Stimulated activated CD8-positive, alpha-beta memory T cell treated with anti-CD3 and anti-CD28 coated beads, Interleukin-2, amount 100 ng/mL, for 48 hours (primary cell): ENCODE results near the gene CORT.
"Not testable (repeated sequence)": the region's sequence is repeated elsewhere in the genome, so short reads cannot be mapped to it uniquely, and the experiment has no call there.

Source experiments
- DNase-seq, 2 donors: peaks; one replicate each; pipeline ENCODE4 v3.0.0-alpha.2; 2020; ENCODE audit warnings: low read depth in 2 of 2

CORT gene

DNA sequence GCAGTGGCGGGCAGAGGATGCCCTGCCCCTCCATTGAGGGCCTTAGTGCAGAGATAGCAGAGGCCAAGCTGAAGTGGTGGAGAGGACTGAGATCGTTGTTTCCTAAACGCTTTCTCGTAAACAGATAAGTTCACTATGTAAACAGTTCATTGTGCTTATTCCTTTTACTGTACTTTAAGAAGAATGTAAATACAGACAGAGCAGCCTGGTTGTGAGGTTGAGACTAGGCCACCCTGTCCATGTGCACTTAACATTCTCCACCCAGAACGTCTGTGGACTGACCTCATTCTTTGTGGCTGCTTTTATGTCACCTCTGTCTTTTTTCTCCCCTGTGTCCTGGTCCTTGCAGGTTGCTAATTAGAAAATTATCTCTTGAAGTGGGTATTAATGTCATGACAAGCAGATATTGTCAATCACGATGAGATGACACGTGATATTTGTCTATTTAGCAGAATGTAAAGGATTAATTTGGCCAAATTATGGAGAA is 11.1 kb upstream of the CORT start:
- DNase-seq: no peak

DNA sequence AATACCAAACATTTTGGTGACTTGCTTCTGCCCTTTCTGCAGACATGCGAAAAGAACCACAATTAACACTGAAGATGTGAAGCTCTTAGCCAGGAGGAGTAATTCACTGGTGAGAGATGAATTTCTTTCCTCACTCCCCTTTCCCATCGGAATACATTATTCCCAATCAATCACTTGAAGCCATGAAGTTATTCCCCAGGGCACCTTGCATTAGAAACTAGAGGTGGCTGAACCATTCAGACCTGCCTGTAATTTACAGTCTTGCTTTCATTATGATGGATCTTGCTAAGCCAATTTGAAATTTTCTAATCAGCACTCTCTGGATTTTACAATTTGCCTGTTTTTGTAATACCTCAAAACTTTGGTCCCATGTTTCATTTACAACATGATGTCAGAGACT is 9.5 kb upstream of the CORT start:
- no peak for DNase-seq

DNA sequence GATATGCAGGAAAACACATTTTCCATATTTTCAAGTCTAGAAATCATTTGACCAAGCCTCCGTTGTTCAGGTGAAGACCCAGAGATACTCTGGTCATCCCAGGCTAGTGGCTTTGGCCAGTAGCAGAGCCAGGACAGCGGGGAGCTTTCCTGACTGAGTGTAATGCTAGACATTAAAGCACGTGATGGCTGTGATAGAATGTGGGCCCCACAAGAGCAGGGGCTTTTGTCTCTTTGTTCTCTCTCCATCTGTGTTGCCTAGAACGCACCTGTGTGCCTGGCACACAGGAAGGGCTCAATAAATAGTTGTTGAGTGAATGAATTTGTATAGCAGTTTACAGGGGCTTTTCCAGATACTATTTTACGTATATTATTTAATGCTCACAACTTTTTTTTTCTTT is 9.0 kb upstream of the CORT start:
- DNase-seq: no peak

DNA sequence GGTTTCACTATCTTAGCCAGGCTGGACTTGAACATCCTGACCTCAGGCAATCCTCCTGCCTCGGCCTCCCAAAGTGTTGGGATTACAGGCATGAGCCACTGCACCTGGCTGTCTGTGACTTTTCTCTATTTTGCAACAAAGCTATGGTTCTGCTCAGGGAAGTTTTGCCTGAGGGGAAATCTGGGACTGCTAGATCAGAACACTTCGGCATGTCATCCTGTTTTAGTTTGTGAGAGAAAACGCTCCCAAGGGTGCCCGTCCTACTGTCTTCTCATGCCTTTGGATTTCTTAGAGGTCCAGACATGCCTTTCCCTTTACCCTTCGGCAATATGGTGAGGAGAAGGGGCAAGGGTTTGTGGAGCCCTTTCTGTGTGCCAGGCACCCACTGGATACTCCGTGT is 5.6 kb upstream of the CORT start:
- no peak for DNase-seq

DNA sequence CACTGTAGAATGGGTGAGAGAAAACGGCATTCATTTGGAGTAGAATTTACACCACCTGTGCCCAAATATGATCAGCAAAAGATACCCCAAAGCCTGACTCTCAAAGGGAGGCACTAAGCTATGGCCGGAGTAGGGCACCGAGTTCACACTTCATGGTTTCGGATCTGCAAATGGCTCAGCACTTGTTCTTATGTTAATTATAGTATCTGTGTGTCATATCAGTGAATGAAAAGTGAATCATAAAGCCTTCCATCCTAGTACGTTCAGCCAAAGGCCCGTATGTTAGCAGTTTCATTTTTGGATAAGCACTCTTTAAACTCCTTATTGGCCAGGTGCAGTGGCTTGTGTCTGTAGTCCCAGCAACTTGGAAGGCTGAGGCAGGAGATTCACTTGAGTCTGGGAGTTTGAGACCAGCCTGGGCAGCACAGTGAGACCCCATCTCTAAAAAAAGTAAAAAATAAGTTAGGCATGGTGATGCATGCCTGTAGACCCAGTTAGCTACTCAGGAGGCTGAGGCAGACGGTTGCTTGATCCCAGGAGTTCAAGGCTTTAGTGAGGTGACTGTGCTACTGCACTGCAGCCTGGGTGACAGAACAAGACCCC is 4.9 kb upstream of the CORT start:
- DNase-seq: no peak

DNA sequence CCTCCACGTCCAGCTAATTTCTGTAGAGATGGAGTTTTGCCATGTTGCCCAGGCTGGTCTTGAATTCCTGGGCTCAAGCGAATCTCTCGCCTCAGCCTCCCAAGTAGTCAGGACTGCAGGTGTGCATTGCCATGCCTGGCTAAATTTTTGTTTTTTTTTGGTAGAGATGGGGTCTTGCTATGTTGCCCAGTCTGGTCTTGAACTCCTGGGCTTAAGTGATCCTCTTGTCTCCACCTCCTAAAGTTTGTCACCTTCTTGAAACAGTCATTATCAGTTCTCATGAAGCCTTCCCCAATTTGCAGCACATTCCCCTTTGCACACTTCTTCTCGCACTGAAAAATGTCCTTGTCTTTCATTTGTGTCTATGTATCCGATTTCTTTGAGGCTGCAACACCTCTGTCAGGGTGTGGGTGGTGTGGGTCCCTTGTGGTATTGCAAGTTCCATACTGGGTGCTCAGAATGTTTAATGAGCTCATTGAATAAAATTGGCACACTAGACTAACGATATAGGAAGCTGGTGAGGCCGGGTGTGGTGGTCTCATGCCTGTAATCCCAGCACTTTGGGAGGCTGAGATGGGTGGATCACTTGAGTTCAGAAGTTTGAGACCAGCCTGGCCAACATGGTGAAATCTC is 2.9 kb upstream of the CORT start:
- no peak for DNase-seq

DNA sequence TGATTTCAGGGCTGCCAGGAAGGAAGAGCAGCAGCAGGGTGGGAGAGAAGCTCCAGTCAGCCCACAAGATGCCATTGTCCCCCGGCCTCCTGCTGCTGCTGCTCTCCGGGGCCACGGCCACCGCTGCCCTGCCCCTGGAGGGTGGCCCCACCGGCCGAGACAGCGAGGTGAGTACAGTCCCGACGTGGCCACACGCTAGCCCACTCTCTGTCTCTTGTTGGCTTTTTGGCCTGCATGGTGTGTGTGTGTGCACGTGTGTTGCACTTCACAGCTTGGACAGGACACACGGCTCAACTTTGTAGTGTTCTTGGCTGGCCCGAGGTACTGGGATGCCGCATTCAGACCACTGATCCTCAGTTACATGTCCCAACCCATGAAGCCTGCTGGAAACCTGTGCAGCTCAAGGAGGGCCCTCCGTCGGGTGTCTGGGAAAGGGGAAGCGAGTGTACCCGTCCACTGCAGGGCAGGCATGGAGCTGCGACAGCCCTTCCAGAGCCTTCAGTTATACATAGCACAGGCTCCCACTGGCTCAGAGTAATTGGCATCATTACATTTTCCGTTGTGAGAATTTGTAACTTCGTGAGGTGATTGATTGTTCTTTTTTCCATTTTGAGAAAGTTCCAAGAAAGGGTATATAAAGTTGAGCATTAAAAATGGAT is 454 bp downstream of the CORT start:
- DNase-seq: no peak

DNA sequence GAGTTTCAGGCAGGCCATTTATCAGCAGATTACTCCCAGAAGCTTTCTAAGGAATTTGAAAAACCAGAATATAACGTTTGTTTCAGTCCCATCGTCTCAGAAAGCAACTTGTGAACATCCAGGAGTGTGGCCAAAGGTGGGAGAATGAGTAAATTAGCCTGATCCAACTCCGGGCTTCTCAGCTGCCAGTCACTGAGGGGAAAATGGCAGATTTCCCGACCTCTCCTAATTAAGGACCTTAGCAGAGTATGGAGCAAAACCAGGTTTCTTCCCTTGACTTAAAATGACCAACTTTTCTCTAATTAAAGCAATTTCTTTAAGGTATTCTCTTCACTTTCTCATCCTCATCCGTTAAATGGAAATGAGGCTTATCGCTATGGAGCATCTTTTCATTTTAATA is 1.0 kb downstream of the CORT start:
- no peak for DNase-seq

DNA sequence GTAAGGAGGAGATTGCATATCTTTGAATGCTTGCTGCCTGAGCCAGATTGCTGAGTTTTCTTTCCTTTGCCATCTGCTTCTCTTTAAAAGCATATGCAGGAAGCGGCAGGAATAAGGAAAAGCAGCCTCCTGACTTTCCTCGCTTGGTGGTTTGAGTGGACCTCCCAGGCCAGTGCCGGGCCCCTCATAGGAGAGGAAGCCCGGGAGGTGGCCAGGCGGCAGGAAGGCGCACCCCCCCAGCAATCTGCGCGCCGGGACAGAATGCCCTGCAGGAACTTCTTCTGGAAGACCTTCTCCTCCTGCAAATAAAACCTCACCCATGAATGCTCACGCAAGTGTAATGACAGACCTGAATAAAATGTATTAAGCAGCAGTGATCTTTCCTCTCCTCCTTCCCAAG is 1.5 kb downstream of the CORT start:
- no peak for DNase-seq

DNA sequence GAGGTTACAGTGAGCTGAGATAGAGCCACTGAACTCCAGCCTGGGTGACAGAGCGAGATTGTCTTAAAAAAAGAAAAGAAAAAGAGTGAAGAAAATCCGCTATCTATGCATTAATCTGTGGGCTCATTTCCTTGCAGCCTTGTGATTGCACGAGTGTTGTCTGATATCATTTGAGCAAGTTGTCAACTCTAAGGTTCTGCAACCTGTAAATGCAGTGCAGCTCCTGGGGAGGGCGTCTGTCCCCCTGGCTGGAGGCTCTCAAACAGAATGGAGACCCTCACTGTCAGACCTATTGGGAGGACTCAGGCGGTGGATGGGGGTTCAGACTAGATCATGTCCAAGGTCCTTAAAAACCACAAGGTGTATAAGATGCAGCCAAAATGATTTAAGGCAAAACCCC is 6.2 kb downstream of the CORT start:
- DNase-seq: no peak

DNA sequence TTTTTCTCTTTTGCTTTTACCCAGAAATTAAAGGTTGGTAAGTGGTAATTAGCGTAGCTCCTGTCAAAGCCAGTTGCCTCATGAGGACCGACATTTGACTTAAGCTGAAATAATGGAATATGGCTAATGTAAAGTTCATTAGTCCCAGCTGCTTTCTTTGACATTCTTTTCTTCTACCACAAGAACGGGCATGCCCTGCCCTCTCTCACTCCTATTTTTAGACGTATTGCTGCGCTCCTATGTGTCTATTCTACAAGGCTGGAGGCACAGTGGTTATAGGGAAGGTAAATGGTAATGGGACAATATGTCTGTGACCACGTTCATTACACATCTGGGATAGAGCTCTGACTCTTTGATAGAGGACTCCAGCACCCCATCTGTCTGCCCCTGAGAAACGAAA is 6.8 kb downstream of the CORT start:
- no peak for DNase-seq

DNA sequence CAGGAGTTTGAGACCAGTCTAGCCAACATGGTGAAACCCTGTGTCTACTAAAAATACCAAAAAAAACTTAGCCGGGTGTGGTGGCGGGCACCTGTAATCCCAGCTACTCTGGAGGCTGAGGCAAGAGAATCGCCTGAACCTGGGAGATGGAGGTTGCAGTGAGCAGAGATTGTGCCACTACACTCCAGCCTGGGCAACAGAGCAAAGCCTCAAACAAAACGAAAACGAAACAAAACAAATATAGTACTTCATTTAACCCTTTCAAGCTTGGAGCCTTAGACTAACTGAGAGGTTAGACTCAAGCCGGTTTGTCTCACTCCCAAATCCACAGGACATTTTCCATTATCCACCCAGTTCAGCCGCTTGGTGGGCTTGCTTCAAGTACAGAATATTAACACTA is 7.6 kb downstream of the CORT start:
- not testable (repeated sequence) for DNase-seq

DNA sequence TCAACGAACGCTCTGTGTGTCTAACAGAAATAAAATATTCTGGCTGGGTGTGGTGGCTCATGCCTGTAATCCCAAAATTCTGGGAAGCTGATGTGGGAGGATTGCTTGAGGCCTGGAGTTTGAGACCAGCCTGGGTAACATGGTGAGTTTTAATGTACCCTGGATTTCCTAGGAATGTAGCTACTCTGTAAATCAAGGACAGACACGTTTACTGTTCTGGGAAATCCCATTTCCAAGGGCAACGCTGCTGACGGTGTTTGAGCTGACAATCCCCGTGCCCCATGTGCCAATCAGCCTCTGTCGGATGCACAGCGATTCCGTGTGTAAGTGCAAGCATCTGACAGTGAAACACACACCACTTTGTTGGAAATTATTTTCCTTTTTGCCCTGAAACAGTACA is 8.0 kb downstream of the CORT start:
- DNase-seq: no peak

DNA sequence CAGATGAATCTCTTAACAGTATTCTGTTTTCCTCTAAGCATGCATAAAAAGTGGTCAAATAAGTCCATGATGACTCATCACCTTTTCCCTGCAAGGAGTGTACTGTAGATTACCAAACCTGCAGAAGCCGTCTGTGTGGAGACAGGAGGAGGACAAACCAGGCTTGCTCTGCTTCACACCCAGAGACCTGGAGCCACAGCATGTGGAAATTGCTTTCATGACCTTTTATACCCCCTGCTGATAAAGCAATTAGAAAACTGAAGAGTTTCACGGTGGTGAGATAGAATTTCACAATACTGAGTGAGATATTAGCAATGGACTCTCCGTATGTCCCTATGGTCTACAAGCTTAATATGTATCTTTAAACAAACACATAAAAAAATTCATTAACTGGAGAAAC is 9.4 kb downstream of the CORT start:
- no peak for DNase-seq

DNA sequence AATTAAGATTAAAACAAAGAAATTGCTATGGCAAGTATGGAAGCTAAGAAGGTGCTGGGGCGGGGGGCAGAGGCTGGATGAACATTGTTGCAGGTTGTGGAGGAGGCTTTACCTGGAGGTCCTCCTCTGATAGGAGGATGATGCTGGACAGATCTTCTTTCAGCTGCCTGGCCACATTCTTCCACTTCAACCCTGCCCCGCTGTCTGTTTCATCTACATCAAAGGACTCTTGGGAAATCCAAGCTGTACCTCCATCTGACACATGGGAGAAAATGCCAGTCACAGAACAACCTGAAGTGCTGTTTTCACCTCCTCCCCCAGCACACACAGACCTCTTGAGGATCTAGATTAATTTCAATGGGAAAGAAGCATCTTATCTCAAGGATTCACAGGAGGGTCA is 17.2 kb downstream of the CORT start:
- DNase-seq: no peak

DNA sequence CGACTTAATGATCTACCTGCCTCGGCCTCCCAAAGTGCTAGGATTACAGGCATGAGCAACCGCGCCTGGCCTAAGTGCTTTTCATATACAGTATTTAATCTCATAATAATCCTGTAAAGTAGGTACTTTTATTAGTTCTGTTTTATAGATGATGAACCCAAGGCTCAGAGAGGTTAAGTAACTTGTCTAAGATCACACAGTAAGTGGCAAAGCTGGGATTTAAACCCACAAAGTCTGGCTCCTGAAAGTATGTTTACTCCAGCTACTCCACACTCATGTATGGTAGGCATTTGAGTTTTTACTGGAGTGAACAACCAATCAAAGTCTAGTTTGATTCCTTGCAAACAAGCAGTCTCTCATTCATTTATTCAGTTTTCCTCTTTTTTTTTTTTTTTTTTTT is 20.2 kb downstream of the CORT start:
- DNase-seq: no peak

DNA sequence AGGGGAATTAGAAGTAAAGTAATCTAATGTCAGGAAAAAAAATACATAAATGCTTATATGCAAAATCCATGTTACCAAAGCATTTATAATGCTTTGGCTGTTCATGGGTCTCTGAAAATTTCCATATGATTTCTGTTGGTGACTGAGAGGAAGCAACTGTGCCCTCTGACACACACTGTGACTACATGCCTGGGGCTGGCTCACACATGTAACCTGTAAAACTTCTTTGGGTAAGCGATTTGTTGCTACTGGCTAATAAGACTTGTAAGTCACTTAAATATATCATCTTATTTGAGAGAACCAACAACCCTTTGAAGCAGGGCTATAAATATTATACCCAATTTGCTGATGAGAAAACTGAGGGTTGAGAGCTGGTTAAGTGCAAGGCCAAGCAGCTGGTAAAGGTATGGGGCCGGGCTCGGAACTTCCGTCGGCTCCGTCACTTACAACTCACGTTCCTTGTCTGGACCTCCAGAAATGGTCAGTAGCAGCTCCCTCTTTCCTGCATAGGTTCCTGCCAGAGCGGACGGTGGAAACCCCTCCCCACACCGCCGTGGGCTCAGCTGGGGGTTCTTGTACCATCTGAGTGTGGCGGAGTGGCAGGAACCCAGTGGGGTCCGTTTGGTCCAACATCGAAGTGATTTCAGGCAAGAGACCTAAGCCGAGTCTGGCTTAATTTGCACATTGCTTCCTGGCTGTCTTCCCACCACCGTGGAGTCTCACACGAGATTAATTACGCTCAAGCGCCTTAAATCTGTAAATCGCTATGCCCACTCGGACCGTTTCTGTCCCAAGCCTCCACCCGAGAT is 21.8 kb downstream of the CORT start:
- no peak for DNase-seq

DNA sequence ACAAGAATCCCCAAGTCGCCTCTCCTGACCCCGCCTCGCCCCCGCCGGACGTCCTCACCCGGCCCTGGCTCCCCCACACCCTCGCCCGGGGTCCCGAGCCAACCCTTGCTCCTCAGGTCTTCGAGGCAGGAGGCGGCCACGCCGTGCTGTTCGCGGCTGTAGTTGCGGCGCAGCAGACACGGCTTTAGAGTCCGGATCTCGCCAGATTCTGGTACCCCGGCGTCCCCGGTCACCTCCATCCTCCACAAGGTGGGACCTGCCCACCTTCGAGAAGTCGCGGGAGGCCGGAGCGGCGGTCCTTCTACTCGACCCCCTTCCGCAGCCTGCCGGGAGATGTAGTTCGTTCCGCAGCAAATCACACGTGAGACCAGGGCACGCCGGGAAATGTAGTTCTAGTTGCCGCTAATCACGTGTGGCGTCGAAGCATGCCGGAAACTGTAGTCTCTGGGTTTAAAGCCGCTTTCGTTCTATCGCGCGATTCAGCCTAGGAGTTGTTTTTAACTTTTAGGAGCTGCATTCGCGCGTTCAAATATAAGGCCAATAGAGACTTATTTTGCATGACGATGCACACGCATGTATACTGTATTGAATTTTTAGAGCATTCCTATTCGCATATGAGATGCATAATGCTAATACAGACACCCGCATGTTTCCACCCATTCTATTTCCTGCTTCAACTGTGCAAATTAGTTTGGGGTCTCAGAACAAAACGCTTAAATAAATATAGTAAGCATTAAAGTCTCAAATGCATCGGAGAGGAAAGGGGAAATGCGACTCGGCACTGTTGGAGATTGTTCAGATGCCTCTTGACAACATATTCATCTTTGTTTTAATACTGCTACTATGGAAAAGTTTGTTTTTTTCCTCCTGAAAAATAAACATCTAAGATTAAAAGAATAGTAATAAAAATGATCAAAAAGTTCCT is 22.7 kb downstream of the CORT start, which contains the start of gene DFFA:
Gene DFFA, minus strand, starts transcription at position 310 of the 925 bp plus-strand sequence. Its CDS starts 71 bp downstream, at position 239.
- peak; percentile 87 to 90 for DNase-seq

DNA sequence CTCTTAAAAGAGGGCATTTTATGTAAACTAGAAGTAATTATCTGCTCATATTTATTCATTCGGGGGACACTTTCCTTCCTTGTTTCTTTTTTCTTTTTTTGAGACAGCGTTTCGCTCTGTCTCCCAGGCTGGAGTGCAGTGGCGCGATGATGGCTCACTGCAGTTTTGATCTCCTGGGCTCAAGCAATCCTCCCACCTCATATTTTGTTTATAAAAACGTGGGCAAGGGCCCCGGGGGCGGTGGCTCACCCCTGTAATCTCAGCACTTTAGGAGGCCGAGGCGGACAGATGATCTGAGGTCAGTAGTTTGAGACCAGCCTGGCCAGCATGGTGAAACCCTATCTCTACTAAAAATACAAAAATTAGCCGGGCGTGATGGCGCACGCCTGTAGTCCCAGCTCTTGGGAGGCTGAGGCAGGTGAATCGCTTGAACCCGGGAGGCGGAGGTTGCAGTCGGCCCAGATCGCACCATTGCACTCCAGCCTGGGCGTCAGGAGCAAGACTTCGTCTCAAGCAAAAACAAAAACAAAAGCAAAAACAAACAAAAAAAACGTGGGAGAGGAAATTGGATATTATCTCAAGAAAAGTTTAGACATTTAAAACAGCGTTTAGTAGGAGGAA is 23.4 kb downstream of the CORT start:
- DNase-seq: no peak

DNA sequence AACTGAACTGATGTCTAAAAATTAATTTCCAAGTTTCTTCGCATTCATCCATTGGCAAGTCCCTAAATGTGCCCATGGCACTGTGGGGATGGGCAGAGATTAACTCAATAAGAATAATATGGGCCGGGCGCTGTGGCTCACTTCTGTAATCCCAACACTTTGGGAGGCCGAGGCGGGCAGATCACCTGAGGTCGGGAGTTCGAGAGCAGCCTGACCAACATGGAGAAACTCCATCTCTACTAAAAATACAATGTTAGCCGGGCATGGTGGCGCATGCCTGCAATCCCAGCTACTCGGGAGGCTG is 24.4 kb downstream of the CORT start:
- not testable (repeated sequence) for DNase-seq
